Hematopoietic multipotent progenitor cell treated with erythropoietin and hydrocortisone succinate and interleukin-3 and kit ligand, for 17 days (in vitro differentiated cells): Measurements from ENCODE around the gene CDH20.

Experiments
- DNase-seq: peaks from one replicate; pipeline ENCODE4 v3.0.0-alpha.2; 2015; ENCODE audit warnings: low spot score

Gene CDH20

DNA sequence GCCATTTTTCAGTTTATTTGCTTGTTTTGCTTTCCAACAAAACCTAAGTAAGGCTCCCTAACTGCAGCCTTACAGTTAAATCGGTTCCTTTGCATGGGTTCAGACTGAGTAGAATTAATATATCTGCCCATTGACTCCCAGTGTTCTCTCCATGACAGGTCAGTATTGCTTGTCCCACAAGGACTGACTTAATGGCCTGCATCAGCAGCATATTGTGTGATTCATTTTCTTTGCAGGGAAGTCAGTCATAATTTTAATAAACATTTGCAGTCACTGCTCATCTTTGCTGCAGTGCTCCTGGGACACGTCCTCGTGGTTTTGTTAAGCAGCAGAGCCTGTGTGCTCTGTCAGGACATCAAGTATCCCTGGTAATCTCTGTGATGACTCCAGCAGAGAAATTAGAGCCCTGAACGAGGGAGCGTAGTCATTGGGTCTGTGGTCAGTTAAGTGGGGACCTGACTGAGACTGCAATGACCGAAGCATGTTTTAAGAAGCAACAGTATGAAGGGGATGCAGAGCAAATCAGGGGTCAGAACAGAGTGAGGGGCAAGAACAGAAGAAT is 93.3 kb downstream of the CDH20 start:
- no peak for DNase-seq

DNA sequence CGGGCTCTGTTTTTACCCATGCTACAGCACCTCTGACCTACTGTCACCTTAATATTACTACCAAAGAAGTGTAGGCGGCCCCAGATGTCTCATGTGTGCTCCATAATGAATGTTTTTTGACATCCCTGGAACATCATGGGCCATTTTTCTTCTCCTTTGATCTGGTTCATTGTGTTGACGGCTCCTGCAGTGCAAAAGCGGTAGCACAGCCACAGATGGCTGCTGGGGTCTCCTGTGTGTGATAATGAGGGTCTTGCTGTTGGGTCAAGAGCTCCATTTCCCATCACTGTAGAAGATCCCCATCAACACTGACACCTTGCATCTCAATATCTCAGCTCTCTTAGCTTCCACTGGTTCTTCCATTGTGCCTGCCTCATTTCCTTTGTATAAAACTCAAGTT is 95.0 kb downstream of the CDH20 start:
- DNase-seq: no peak

DNA sequence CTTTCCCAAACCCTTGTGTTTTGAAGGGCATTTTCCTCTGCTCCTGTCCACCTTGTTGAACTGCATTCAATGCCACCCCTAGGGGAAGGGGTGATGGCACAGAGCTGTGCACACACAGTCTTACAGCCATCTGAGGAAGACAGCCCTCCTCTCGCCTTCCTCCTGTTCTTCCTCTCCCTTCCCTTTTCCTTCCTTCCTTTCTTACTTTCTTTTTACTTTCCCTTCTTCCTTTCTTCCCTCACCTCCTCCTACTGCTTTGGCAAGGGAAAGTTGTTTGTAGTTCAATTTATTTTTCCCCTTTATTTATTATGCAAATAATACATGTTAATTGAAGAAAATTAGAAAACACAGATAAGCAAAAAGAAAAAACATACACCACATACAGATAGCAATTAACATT is 99.4 kb downstream of the CDH20 start:
- DNase-seq: no peak

- DNase-seq: no peak
These were observed 101.9 kb downstream of the CDH20 start for GRCh38 chr18:61435064-61435652.

GRCh38 chr18:61443081-61443725 is 110.0 kb downstream of the CDH20 start:
- DNase-seq: no peak

- DNase-seq: no peak
These were observed 115.1 kb downstream of the CDH20 start for GRCh38 chr18:61448316-61448715.

GRCh38 chr18:61459896-61460648 is 126.8 kb downstream of the CDH20 start:
- DNase-seq: no peak

DNA sequence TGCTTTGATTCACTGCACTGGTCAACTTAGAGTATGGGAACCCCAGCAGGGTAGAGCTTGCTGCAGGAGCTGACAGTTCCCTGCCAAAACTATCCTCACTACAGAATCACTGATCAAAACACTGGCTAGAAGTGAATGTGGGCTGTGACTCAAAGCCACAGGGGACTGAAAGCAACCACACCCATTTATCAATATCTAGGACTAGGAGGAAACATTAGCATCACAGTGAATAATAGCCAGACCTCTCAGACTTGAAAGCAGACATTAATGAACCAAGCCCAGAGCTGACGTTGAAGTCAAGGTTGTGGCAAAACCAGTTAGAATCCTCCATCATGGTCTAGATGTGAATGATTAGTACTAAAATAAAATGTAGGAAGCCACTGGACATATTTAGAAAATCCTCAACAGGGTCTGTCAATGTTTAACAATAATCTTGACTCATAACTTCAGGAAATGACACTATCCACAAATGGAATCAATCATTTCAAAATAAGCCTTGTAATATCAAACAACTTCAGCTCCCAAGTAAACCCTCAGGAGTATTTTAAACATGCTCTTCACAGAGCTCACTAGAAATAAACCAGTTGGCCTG is 131.4 kb downstream of the CDH20 start:
- no peak for DNase-seq

DNA sequence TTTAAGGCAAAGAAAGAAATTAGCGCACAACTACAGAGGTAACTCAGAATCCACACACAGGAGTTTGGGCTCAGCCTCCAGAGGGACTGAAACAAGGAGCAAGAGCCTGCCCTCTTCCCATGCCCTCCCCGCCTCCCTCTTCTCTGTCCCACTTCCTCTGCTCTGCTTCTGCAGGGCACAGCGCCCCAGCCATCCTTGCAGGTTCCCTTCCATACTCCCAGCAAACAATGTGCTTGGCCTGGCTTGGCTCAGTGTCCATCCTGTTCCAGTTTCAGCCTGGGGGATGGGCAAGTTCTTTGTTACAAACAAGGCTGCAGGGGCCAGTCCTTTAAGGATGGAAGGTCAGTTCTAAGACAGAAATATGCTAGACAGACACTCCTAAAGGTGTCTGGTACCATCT is 133.5 kb downstream of the CDH20 start:
- DNase-seq: no peak

DNA sequence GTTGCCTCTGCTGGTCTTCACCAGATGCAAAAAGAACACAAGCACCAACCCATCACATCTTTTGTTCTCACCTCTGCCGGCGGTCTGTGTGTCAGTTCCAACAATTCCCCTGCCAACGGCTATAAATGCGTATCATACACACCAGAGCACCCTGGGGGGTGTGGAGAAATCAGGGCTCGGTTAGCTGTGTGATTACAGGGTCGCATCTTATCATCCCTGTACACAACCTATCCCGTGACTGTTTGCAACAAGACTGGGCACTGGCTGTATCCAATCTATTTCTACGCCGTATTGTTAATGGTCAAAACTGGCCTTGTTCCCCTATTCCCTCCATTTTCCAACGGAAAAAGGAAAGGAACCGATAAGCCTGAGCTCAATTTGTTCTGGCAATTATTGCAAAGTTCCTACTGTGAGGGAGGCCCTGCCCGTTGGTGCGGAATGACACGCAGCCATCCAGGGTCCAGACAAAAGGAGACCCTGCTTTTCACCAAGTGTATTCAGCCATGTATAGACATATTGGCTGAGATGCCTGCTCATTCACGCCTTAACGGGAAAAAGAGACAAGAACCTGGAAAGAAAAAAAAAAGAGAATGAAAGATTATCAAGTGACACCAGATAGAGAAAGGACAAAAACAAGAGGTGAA is 136.9 kb downstream of the CDH20 start:
- no peak for DNase-seq

DNA sequence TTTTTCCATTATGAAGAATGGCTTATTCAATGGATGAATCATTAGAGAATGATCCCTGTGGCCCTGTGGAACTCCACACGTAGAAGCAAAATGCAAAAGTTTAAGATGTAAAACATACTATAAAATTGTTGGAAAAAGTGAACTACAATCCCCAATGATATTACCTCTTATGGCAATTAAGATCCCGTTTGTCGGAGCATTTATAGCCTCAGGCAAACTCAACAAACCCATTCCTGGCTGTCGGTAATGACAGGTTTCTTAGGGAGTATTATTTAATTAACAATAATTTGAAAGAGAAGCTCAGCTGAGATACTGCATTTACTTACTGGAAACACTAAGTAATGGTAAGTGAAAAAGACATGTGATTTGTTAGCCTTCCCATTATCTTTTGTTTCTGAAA is 138.3 kb downstream of the CDH20 start:
- no peak for DNase-seq

- DNase-seq: no peak
These were observed 138.7 kb downstream of the CDH20 start for GRCh38 chr18:61471942-61472341.

DNA sequence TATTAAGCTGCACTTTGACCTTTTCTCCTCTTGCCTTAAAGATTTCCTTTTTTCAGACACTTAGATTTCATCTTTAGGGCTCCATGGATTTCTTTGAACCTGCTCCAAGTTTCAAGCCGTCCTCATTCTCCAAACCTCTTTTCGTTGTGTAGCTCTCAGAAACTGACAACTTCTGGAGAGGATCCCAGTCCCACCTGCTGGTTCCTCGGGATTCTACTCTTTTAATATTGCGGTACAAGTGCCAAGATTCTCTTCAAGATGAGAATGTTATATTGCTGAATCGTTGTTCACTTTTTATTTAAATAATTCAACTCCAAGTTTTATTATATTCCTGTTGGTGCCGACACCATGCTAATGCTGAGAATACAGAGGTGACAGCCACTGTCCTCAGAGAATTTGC is 141.1 kb downstream of the CDH20 start:
- no peak for DNase-seq

DNA sequence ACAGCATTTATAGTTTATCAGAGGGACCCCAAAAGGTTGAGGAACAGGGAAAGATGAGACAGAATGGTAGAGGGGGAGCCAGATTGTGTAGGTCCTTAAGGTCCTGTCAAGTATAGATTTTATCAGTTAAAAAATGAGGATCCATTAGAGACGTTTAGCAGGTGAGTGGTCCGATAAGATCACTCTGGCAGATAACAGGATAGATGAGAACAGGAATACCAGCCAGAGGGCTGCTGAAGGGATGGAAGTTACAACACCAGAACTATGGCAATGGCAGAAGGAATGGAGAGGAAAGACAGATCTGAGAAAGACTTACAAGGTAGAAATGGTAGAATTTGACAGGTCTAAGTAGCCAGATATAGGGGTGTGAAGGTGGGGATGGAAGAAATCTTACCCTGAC is 141.7 kb downstream of the CDH20 start:
- no peak for DNase-seq

DNA sequence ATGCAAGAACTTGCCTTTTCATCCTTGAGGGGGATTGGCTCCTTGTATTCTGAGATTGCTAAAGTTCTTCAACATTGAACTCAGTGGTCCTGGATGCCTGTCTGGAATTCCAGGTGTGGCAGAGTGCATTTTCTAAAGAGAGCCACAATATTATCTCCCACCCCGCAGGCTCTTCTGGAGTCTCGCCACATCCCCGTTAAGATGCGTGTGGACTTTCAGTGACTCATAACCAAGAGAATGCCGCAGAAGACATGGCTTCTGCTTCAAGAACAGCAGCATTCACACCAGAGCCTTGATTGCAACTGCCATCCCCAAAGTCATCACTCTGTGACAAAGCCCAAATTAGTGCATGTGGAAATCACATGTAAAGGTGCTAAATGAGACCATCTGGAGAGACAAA is 142.7 kb downstream of the CDH20 start:
- DNase-seq: no peak

DNA sequence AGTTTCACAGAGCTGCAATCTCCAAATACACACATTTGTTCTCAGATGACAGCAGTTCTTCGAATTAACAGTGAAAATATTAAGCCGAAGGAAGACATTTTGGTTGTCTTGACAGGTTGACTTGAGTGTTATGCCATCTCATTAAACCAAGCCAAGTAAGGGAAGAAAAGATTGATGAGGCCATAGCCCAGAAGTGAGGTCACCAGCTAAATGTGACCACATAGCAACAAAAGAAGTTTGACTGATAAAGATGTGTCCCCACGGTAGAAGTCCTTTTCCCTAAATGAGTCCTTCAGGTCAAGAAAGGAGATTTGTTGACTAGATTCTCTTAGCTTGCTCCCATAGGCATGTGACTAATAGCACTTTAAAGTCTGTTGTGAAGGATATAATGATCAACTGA is 156.1 kb downstream of the CDH20 start:
- no peak for DNase-seq

- no peak for DNase-seq
These were observed 163.1 kb downstream of the CDH20 start for GRCh38 chr18:61496374-61496773.

GRCh38 chr18:61497422-61497821 is 164.2 kb downstream of the CDH20 start:
- DNase-seq: no peak

GRCh38 chr18:61502472-61502871 is 169.2 kb downstream of the CDH20 start:
- no peak for DNase-seq

DNA sequence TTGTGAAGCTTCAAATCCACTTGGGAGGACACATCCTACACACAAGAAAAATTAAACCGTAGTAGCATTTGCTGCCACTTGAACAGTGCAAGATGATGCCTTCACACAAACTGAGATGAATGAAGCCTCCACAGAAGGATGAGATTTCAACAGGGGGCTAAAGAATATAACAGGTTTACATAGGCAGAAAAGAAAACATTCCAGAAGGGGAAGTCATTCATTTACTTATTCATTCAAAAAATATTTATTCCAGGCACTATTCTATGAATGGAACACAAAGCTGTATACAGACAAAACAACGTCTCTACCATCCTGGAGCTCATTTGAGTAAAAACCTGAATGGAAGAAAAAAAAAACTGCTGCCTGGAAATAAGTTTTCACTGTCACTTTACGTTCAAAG is 170.5 kb downstream of the CDH20 start:
- no peak for DNase-seq

GRCh38 chr18:61528961-61529360 is 195.7 kb downstream of the CDH20 start:
- DNase-seq: no peak

DNA sequence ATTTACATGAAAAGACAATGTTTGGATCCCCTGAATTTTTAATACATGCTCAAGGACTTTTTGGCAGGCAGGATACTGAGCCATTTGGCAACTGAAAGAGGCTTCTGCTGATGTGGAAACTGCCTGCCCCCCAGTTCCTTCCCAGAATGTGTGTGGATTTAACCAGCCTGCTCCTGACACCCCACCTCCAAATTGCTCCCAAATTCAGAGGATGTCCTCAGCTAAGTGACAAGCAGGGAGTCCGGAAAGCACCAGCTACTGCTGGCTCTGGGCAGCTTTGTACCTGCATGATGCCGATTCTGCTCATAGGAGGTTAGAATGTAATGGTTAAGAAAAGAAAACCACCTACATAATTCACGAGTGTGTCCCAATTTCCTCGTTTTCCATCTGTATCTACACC is 197.5 kb downstream of the CDH20 start:
- no peak for DNase-seq
